ENCODE data around the gene ADARB2. TPM values are rescaled to one million over a fixed set of nuclear protein-coding genes. Genes with fewer than 3 reads are reported as not detected.

Gene ADARB2
- polyA plus RNA-seq, 3 donors, result not detected

DNA sequence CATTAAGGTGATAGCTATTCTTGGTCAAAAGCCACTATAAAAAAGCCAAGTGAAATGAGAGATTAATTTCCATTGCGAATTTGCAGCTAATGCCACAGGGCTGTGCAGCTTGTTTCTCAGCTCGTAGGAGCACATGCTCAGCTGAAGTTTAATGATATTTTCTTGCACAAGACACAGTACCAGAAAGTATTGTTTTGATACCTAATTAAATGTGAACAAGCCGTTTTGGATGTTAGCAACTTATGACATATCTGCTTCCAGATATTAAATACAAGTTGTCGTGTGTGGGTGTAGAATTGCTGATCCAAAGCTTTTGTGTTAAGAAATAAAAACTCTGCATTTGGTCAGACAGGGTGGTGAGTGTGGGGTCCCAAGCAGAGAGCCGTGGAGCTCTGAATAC lies 47.2 kb downstream of the ADARB2 start:
- H3K4me3 ChIP-seq (replicated peaks in 1 of 3; ENCODE audit: low read depth in 2 of 3, low read length in 3 of 3), result no peak overlapping the region
- peaks cover 0 to 4% of the 10 kb centered on the region in 2 donors for H3K9me3 ChIP-seq (replicated peaks in 1 of 2; ENCODE audit: control insufficient read depth in 1 of 2, insufficient read depth in 1 of 2, low read length in 2 of 2)
- H3K27me3 ChIP-seq (ENCODE audit: control insufficient read depth in 2 of 2, insufficient read depth in 2 of 2, low read length in 2 of 2), result no peaks in the 10 kb centered on the region
- Mint-ChIP-seq H3K27ac (no peak overlapping the region), H3K4me1 (no peaks in the 10 kb centered on the region), H3K27me3 (ENCODE audit: low read depth in 3 of 3) (peaks cover 0 to 8% (median 0%) of the 10 kb centered on the region in 3 donors), H3K36me3 (no peaks in the 10 kb centered on the region), H3K4me3 (no peak overlapping the region), H3K9me3 (peaks cover 0 to 9% (median 2%) of the 10 kb centered on the region in 7 donors)
- no peak overlapping the region for H3K9ac ChIP-seq (ENCODE audit: insufficient read depth, low read length, poor library complexity, severe bottlenecking)
- H3K4me2 ChIP-seq (replicated peaks; ENCODE audit: extremely low read depth, low read length, poor library complexity, severe bottlenecking), result no peak overlapping the region
- H3K79me2 ChIP-seq (ENCODE audit: insufficient read depth, low read length), result no peaks in the 10 kb centered on the region
- no peaks in the 10 kb centered on the region for H3K36me3 ChIP-seq (replicated peaks in 1 of 2; ENCODE audit: control insufficient read depth in 1 of 2, insufficient read depth in 2 of 2, low read length in 2 of 2)
- intact Hi-C loops (cut with micrococcal nuclease), result no loop called here
- DNase-seq, result no peak
- WGBS (ENCODE audit: insufficient coverage), result 93% methylated on average over 2 of the region's 5 CpGs
- H2AFZ ChIP-seq (ENCODE audit: insufficient read depth, low read depth, low read length, poor library complexity, severe bottlenecking), result no peak overlapping the region
- H4K20me1 ChIP-seq (ENCODE audit: insufficient read depth, low read length), result no peaks in the 10 kb centered on the region
- TF ChIP-seq, protein P1, sequence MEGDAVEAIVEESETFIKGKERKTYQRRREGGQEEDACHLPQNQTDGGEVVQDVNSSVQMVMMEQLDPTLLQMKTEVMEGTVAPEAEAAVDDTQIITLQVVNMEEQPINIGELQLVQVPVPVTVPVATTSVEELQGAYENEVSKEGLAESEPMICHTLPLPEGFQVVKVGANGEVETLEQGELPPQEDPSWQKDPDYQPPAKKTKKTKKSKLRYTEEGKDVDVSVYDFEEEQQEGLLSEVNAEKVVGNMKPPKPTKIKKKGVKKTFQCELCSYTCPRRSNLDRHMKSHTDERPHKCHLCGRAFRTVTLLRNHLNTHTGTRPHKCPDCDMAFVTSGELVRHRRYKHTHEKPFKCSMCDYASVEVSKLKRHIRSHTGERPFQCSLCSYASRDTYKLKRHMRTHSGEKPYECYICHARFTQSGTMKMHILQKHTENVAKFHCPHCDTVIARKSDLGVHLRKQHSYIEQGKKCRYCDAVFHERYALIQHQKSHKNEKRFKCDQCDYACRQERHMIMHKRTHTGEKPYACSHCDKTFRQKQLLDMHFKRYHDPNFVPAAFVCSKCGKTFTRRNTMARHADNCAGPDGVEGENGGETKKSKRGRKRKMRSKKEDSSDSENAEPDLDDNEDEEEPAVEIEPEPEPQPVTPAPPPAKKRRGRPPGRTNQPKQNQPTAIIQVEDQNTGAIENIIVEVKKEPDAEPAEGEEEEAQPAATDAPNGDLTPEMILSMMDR (IDR thresholded peaks at IDR 0.05), result no peak
- no peaks in the 10 kb centered on the region for H3K4me1 ChIP-seq (ENCODE audit: control insufficient read depth in 1 of 2, insufficient read depth in 2 of 2, low read length in 2 of 2)
- H3K27ac ChIP-seq (ENCODE audit: low read depth in 1 of 2, low read length in 2 of 2), result no peak overlapping the region

DNA sequence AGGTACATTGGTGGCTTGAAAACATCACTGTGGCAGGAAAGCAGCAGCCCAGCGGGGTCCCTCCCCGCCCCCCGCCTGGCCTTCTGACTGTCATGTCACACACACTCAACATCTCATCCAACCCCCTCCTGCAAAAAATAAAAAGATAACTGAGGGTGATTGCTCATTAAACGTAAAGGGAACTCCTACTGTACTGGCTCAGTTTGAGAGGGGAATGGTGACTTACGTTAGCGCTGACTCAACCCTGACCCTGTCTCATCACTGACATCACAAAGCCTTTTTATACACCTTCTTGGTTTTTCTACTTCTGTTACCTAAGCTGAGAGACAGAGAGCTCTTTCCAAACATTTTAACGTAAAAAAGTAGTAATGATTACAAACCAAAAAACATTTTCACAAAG lies 48.8 kb downstream of the ADARB2 start:
- no peak overlapping the region for H3K9ac ChIP-seq (ENCODE audit: insufficient read depth, low read length, poor library complexity, severe bottlenecking)
- no peaks in the 10 kb centered on the region for H3K27me3 ChIP-seq (ENCODE audit: control insufficient read depth in 2 of 2, insufficient read depth in 2 of 2, low read length in 2 of 2)
- TF ChIP-seq, protein P1 (IDR thresholded peaks at IDR 0.05), result no peak
- Mint-ChIP-seq H3K36me3 (no peaks in the 10 kb centered on the region), H3K27me3 (ENCODE audit: low read depth in 3 of 3) (peaks cover 0 to 9% (median 0%) of the 10 kb centered on the region in 3 donors), H3K4me1 (no peaks in the 10 kb centered on the region), H3K9me3 (peaks cover 0 to 11% (median 7%) of the 10 kb centered on the region in 7 donors), H3K27ac (no peak overlapping the region), H3K4me3 (no peak overlapping the region)
- intact Hi-C loops (cut with micrococcal nuclease), result no loop called here
- no peaks in the 10 kb centered on the region for H4K20me1 ChIP-seq (ENCODE audit: insufficient read depth, low read length)
- no peaks in the 10 kb centered on the region for H3K4me1 ChIP-seq (ENCODE audit: control insufficient read depth in 1 of 2, insufficient read depth in 2 of 2, low read length in 2 of 2)
- no peak overlapping the region for H3K4me3 ChIP-seq (replicated peaks in 1 of 3; ENCODE audit: low read depth in 2 of 3, low read length in 3 of 3)
- peaks cover 0 to 4% of the 10 kb centered on the region in 2 donors for H3K9me3 ChIP-seq (replicated peaks in 1 of 2; ENCODE audit: control insufficient read depth in 1 of 2, insufficient read depth in 1 of 2, low read length in 2 of 2)
- no peak overlapping the region for H2AFZ ChIP-seq (ENCODE audit: insufficient read depth, low read depth, low read length, poor library complexity, severe bottlenecking)
- H3K4me2 ChIP-seq (replicated peaks; ENCODE audit: extremely low read depth, low read length, poor library complexity, severe bottlenecking), result no peak overlapping the region
- DNase-seq, result no peak
- no peaks in the 10 kb centered on the region for H3K79me2 ChIP-seq (ENCODE audit: insufficient read depth, low read length)
- no peak overlapping the region for H3K27ac ChIP-seq (ENCODE audit: low read depth in 1 of 2, low read length in 2 of 2)
- no CpG with 5 or more reads among the region's 7 CpGs for WGBS (ENCODE audit: insufficient coverage)
- H3K36me3 ChIP-seq (replicated peaks in 1 of 2; ENCODE audit: control insufficient read depth in 1 of 2, insufficient read depth in 2 of 2, low read length in 2 of 2), result no peaks in the 10 kb centered on the region
